GM12878 (cell line): Measurements from ENCODE around the gene CCDC51. TPM values are rescaled to one million over a fixed set of nuclear protein-coding genes. Genes with fewer than 3 reads are reported as not detected.

ENCODE experiments used
- ATAC-seq: fragments of 200-7000 bp; cut with Tn5 transposase; 3 replicates; pipeline ENCODE4 v1.9.1; 2020; ENCODE audit warnings: mild to moderate bottlenecking, moderate library complexity
- BruUV-seq: library from RNA; stranded (reverse); fragments of 400-500 nt; replicated peaks from 2 replicates; lab custom pipeline; 2021; lab: Mats Ljungman, UMichigan
- CTCF ChIA-PET: fragments of 300-600 bp; sonication (Branson Sonifier 250); formaldehyde crosslinking; extraction: SDS; loops from one replicate; lab custom pipeline; 2021; ENCODE audit warnings: inconsistent platforms; lab: Yijun Ruan, JAX
- POLR2A ChIA-PET: fragments of 350-600 bp; formaldehyde crosslinking; extraction: SDS; loops from one replicate; lab custom pipeline; 2021; ENCODE audit warnings: inconsistent platforms; lab: Charles Lee
- RAD21 ChIA-PET: fragments of 300-600 bp; sonication (Branson Sonifier 250); formaldehyde crosslinking; loops from one replicate; lab custom pipeline; 2023; ENCODE audit warnings: antibody characterized with exemption; ENCODE audit not compliant: unreplicated experiment; lab: Charles Lee
- SMC1A ChIA-PET: fragments of 300-600 bp; sonication (Branson Sonifier 250); formaldehyde crosslinking; loops from one replicate; lab custom pipeline; 2023; ENCODE audit not compliant: unreplicated experiment, uncharacterized antibody; lab: Charles Lee
- DNase-seq: peaks from one replicate; pipeline ENCODE4 v3.0.0-alpha.2; 2011; ENCODE audit warnings: low read depth, low spot score
- FAIRE-seq: peaks from 3 replicates; lab custom pipeline; 2011; peaks lifted over from hg19 to GRCh38; lab: Jason Lieb, UNC
- H2AFZ ChIP-seq: 2 replicates; pipeline ENCODE4 v1.6.0; 2011; ENCODE audit warnings: low read depth, low read length, control low read depth; ENCODE audit not compliant: control insufficient read depth
- H3K27ac ChIP-seq: 2 replicates; pipeline ENCODE4 v1.5.1; 2011; ENCODE audit warnings: control low read depth; ENCODE audit not compliant: control insufficient read depth, insufficient read depth
- H3K27me3 ChIP-seq, 2 experiments: replicated peaks in 1 of 2; 2 replicates each; pipeline versions ENCODE4 v1.6.0 to v1.6.1; 2011; ENCODE audit warnings: low read length in 1 of 2; ENCODE audit not compliant: control insufficient read depth in 2 of 2, insufficient read depth in 2 of 2
- H3K36me3 ChIP-seq, 2 experiments: 2 replicates each; pipeline ENCODE4 v1.5.1; 2011; ENCODE audit warnings: low read length in 1 of 2; ENCODE audit not compliant: control insufficient read depth in 2 of 2, insufficient read depth in 2 of 2
- H3K4me1 ChIP-seq: 2 replicates; pipeline ENCODE4 v1.6.1; 2011; ENCODE audit warnings: mild to moderate bottlenecking, low read length, moderate library complexity, mixed read lengths; ENCODE audit not compliant: control insufficient read depth, insufficient read depth
- H3K4me2 ChIP-seq: 2 replicates; pipeline ENCODE4 v1.6.0; 2011; ENCODE audit warnings: control low read depth; ENCODE audit not compliant: control insufficient read depth, insufficient read depth
- H3K4me3 ChIP-seq: fragments of 200-600 bp; sonication (generic); 2 replicates; pipeline ENCODE4 v1.5.1; 2016
- H3K79me2 ChIP-seq: 2 replicates; pipeline ENCODE4 v1.6.0; 2011; ENCODE audit warnings: low read length; ENCODE audit not compliant: control insufficient read depth, insufficient read depth
- H3K9ac ChIP-seq: 2 replicates; pipeline ENCODE4 v1.8.0; 2011; ENCODE audit warnings: low read length, control low read depth, mixed read lengths; ENCODE audit not compliant: control insufficient read depth, insufficient read depth
- H3K9me3 ChIP-seq: replicated peaks from 3 replicates; pipeline ENCODE4 v1.5.1; 2011; ENCODE audit warnings: mild to moderate bottlenecking, low read length; ENCODE audit not compliant: control insufficient read depth, insufficient read depth
- H4K20me1 ChIP-seq: 2 replicates; pipeline ENCODE4 v1.6.0; 2011; ENCODE audit not compliant: control insufficient read depth, insufficient read depth
- IRF5 ChIP-seq: fragments of 450-650 bp; IDR thresholded peaks from 2 replicates; pipeline ENCODE4 v1.6.1; 2017; ENCODE audit warnings: borderline replicate concordance
- NRF1 ChIP-seq: conservative IDR thresholded peaks from 2 replicates; pipeline ENCODE4 v1.6.1; 2011; ENCODE audit warnings: mild to moderate bottlenecking, low read depth, low read length, improper control_type of control experiment
- POLR2AphosphoS5 ChIP-seq: IDR thresholded peaks from 2 replicates; pipeline ENCODE4 v1.6.1; 2011; ENCODE audit warnings: mild to moderate bottlenecking, low read length, inconsistent platforms
- PRDM15 ChIP-seq: fragments of 450-650 bp; formaldehyde crosslinking; IDR thresholded peaks from 2 replicates; pipeline ENCODE4 v1.4.0; 2020; ENCODE audit warnings: mild to moderate bottlenecking, moderate library complexity
- SMAD5 ChIP-seq: IDR thresholded peaks from 2 replicates; pipeline ENCODE4 v1.6.1; 2016; ENCODE audit warnings: antibody characterized with exemption, low read depth
- SREBF1 ChIP-seq: IDR thresholded peaks from 2 replicates; pipeline ENCODE4 v1.6.1; 2012; ENCODE audit warnings: mild to moderate bottlenecking, low read length
- TCF7 ChIP-seq: IDR thresholded peaks from 2 replicates; pipeline ENCODE4 v1.6.1; 2014; ENCODE audit warnings: antibody characterized with exemption, borderline replicate concordance
- WRNIP1 ChIP-seq: IDR thresholded peaks from 2 replicates; pipeline ENCODE4 v1.6.1; 2011; ENCODE audit warnings: low read depth, low read length, improper control_type of control experiment, borderline replicate concordance
- WGBS: methylation state at CpG from one replicate; pipeline ENCODE4 v1.1.6; 2016; ENCODE audit warnings: low lambda C conversion rate; ENCODE audit not compliant: insufficient replicate concordance, insufficient coverage; ENCODE audit errors: missing lambda C conversion rate; 5-methylcytosine and 5-hydroxymethylcytosine counted together
- in situ Hi-C: fragments of 300-500 bp; cut with MboI; formaldehyde crosslinking; loops from 9 replicates; pipeline ENCODE4 v1.14.3; 2018; ENCODE audit warnings: mixed read lengths
- intact Hi-C: fragments of 100-400 bp; cut with micrococcal nuclease; formaldehyde crosslinking; loops from one replicate; pipeline ENCODE4 v1.14.2; 2022; ENCODE audit not compliant: unreplicated experiment
- polyA plus RNA-seq, 11 experiments: library from polyadenylated mRNA; depleted of rRNA in 4 of 11; unstranded in 6 of 11; stranded (reverse) in 5 of 11; fragments of >200 nt; fragmentation: Nextera tagmentation in 4 of 11; fragmentation: Illumina TruSeq in 1 of 11; extraction: Ambion mirVana in 4 of 11; extraction: Trizol in 1 of 11; gene quantifications; 1 replicate in 1 of 11; 2 replicates in 10 of 11; pipeline versions ENCODE4 v1.2.1 to v1.2.3, GENCODE V29; 2011 to 2016; ENCODE audit warnings: inconsistent platforms in 2 of 11, missing spikeins in 2 of 11, low read depth in 1 of 11
- total RNA-seq, 4 experiments: library from RNA; depleted of rRNA in 3 of 4; stranded (reverse); fragments of >200 nt in 3 of 4; fragmentation: Illumina TruSeq in 1 of 4; extraction: Trizol in 1 of 4; gene quantifications; 2 replicates each; pipeline versions ENCODE4 v1.2.1 to v1.2.3, GENCODE V29; 2013 to 2021

CCDC51 gene
- total and polyA plus RNA-seq, 10 of the 15 experiments (the other 5 are each of a cell fraction or from before 2014, with no cell fraction given), result 10.6 to 54.9 (median 28.5) TPM

- TF ChIP-seq PRDM15 (CRISPR knock-in tag), result no peak
- TF ChIP-seq TCF7, result no peak
- TF ChIP-seq NRF1, result no peak
- TF ChIP-seq SREBF1, result no peak
- TF ChIP-seq POLR2AphosphoS5, result 0 out of 2 replicates have a peak, but pooled peaks have one; percentile 22
Measured at GRCh38 chr3:48468329-48468731, 28.4 kb upstream of the CCDC51 start (continued).

- intact Hi-C loops (no loop called here), in situ Hi-C loops (no loop called here)
- peak overlapping the region; percentile 88 for H3K4me3 ChIP-seq
- H3K36me3 ChIP-seq, result peaks cover 9 to 12% of the 10 kb centered on the region in 2 experiments; a peak in 3 of 4 replicates
- H3K27ac ChIP-seq, result peak overlapping the region; percentile 96
- no peak overlapping the region for H2AFZ ChIP-seq
- peak overlapping the region; percentile 97 for H3K9ac ChIP-seq
- TF ChIP-seq IRF5 (no peak), WRNIP1 (0 out of 2 replicates have a peak, but pooled peaks have one; percentile 36), SMAD5 (0 out of 2 replicates have a peak, but pooled peaks have one; percentile 39)
- 63% methylated on average over 7 of the region's 7 CpGs for WGBS
- no peak for DNase-seq
- BruUV-seq, result no TSS peak
- no peaks in the 10 kb centered on the region for H3K27me3 ChIP-seq
- no peaks in the 10 kb centered on the region for H3K9me3 ChIP-seq
- no peak for ATAC-seq
- peaks cover 45% of the 10 kb centered on the region for H3K4me1 ChIP-seq
- H3K79me2 ChIP-seq, result peaks cover 67% of the 10 kb centered on the region
- ChIA-PET POLR2A (interaction anchor here (0.6 to 10.0 kb wide), 3 partner anchors 20 to 213 kb away, joined by 3 to 91 read pairs (median 5); partner anchors contain the start of genes ATRIP and PFKFB4), SMC1A (interaction anchor here (1.2 to 4.2 kb wide), 5 partner anchors 38 to 89 kb away, joined by 3 to 22 read pairs (median 3); partner anchors contain the start of gene PFKFB4), CTCF (interaction anchor here (1.4 to 6.1 kb wide), 7 partner anchors 27 to 237 kb away, joined by 3 to 58 read pairs (median 10); partner anchors contain the start of genes CCDC51, PFKFB4 and TMA7), RAD21 (interaction anchor here (1.1 to 2.2 kb wide), 6 partner anchors 67 to 168 kb away, joined by 3 to 20 read pairs (median 6); partner anchors contain the start of genes PFKFB4 and SLC26A6)
- FAIRE-seq, result no peak
- H3K4me2 ChIP-seq, result peak overlapping the region; percentile 100
- H4K20me1 ChIP-seq, result no peaks in the 10 kb centered on the region
Measured at GRCh38 chr3:48467473-48468267, 27.8 kb upstream of the CCDC51 start.
